NCI-H82 treated with DMSO at 0.1 percent for 48 hours (cell line): ENCODE measurements around the gene SCN1B.
"Not testable (repeated sequence)": the region's sequence is repeated elsewhere in the genome, so short reads cannot be mapped to it uniquely, and the experiment has no call there.

Experiments used
- DNase-seq: peaks from one replicate; lab custom pipeline; 2025; ENCODE audit not compliant: unreplicated experiment; lab: John Stamatoyannopoulos, UW

SCN1B gene

DNA sequence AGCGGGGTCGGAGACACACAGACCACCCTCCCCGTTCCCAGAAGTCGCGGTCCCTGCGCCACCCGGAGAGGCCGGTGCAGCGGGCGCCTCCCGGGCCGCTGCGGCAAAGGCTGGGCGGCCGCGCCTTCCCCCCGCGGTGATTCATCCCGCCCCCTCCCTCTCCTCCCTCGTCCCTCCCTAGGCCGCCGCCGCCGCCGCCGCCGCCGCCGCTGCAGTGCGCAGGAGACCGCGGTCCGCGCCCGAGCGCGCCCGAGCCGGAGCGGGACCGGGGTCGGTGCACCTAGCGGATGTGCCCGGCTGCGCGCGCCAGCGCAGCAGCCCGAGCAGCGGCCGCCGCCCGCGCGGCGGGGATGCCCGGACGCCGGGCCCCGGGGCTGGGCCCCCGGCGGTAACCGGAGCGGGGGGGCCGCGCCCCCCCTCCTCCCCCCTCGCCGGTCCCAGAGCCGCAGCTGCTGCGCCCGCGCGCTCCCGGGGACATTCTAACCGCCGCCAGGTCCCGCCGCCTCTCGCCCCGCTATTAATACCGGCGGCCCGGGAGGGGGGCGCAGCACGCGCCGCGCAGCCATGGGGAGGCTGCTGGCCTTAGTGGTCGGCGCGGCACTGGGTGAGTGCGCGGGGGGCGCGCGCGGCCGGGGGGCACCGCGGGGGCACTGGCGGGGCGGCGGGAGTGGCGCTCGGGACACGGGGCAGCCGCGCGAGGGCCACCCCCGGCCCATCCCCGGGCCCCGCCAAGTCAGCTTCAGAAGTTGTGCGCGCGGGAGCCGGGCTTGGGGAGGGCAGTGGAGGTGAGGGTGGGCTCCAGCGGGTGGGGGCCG lies at the start of gene SCN1B:
Gene SCN1B, plus strand, starts transcription at position 214 of the 815 bp plus-strand sequence. Its CDS starts 351 bp downstream, at position 565.
- DNase-seq: no peak

DNA sequence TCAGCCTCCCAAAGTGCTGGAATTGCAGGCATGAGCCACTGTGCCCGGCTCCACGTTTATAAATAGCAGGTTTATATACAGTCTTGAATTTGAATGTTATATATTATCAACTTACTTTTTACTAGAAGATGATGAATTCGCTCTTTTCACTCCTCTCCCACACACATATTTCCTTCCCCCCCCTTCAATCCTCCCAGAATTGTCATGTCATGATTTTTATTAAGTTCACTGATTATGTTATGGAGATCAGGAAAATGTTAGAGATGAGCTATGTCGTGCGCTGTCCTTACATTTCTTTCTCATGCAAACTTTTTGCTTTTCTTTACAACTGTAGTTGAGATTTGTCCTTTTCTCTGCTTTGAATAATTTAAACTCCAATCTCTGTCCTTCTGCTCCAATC lies 48.0 kb upstream of the SCN1B start:
- no peak for DNase-seq

DNA sequence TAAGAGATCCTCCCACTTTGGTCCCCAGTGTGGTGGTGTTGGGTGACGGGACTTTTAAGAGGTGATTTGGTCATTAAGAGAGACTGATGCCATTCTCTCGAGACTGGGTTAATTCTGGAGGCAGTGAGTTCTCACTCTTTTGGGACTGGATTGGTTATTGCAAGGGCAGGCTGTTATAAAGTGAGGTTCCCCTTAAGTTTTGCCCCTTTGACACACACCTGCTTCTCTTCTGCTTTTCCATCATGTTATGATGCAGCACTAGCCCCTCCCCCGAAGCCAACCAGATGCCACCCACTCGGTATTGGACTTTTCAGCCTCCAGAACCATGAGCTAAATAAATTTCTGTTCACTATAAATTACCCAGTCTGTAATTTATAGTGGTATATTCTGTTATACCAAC lies 46.5 kb upstream of the SCN1B start:
- no peak for DNase-seq

DNA sequence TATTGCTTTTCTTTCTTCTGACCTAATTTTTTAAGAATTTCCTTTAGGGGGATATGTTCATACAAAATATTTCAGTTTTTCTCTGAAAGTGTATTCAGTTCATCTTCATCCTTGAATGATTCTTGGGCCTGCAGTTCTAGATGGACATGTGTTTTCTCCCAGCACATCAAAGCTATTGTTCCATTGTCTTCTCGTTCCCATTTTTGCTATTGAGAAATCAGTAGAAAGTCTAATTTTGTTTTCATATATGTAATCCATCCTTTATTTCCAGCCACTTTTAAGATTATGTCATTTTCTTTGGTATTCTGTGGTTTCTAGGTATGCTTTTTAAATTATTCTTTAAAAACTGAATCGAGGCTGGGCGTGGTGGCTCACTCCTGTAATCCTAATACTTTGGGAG lies 46.0 kb upstream of the SCN1B start:
- DNase-seq: no peak

DNA sequence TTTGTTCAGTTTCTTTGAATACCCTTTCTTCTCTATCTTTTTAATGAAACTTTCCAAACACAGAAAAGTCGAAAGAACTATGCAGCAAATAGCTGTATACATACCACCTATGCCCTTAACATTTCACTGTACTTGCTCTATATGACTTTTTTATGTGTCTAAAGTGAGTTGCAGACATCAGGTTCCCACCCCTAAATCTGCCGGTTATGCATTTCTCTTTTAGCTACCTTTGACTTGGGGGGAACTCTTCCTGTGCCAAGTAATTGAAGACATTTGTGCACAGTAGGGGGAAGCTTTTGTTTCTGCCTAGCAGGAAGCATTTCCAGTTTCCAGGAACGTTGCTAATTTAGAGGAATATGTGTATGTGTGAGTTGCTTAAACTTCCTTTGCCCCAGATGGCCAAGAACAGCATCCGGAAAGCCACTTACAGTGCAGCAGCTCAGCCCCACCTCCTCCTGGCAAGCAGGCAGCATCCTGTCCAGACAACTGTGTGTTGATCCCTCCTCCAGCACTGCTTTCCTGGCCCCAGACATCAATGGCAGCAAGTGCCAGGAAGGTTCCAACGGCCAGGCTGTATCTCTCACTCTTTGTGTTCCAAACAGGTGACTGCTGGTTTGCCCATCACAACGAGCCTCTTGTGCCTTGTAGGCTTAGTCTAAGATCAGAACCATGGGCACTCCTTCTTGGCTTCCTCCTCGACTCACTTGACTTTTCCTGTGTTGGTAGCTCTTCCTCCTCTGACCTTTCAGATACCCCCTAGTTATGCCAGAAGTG lies 44.8 kb upstream of the SCN1B start:
- no peak for DNase-seq

DNA sequence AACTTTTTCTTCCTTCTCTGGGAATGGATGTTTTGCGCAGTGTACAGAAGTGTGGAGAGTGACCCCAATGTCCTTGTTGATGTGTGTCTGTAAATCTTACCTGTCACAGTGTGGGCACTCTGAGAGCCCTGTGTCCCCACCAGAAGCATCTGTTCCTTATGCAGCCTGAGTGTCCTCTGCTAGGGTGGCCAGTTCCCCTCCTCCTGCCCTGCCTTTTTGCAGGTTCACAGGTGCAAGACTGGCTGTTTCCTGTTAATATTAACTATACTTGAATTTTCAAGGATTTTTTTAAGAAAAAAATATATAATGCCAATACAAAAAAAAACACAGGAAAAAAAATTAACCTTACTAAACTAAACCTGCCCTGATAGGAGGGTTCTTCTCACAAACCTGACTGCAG lies 42.2 kb upstream of the SCN1B start:
- no peak for DNase-seq

DNA sequence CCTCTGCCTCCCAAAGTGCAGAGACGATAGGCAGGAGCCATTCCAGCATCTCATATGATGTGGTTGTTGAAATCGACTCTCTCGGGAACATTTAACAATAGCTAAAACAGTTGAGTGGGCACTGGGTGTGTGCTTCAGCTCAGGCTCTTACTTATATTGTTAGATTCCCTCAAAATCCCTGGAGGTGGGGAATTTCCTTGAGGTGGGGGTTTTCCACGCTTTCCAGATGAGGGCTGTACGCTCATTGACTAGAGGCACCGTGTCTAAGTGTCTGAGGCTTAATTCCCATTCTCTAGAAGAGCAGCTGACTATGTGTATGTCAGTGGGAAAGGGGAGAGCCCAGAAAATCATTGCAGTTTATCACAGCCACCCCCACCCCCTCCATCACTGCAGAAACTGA lies 41.0 kb upstream of the SCN1B start:
- no peak for DNase-seq

DNA sequence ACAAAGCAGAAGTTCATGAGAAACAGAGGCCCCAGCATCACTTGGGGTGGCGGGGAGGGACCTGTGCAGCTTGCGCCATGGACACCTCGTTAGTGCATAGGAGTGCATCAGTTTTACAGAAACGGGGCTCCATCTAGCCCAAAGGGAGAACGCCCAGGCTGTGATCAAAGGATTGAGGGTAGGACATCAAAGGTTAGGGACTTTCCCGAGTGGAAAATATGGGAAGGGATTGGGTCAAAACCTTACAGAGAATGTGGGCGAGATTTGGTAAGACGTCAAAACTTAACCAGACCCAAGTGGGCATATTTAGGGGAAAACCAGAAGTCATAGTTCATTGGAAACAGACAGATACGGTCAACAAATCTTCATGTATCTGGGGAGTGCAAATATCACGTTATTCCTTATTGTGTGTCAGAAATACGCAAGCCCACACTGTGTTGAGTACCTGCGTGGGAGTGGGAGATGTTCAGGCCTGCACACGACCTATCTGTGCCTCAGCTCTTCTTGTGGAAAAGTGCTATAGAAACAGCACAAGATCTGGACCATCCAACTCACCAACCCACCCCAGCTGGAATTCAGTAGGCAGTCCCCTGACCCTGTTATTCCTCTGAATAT lies 39.6 kb upstream of the SCN1B start:
- no peak for DNase-seq

DNA sequence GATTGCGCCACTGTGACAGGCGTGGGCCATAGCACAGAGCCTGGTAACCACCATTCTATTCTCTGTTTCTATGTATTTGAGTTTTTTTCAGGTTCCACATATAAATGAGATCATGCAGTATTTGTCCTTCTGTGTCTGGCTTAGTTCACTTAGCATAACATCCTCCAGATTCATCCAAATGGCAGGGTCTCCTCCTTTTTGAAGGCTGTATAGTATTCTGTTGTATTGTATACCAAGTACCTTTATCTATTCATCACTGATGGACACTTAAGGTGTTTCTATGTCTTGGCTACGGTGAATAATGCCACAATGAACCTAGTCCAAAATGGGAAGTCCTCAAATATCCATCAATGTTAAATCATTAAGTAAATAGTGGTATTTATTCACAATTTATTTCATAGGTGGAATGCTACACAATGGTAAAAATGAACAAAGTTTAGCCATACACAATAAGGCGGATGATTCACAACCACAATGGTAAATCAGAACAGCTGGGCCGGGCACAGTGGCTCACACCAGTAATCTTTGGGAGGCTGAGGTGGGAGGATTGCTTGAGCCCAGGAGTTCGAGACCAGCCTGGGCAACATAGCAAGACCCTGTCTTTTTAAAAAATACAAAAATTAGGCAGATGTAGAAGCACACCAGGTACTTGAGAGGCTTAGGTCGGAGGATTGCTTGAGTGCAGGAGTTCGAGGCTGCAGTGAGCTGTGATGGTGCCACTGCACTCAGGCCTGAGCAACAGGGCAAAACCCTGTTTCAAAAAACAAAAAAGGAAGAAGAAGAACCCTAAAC lies 38.5 kb upstream of the SCN1B start:
- DNase-seq: no peak

DNA sequence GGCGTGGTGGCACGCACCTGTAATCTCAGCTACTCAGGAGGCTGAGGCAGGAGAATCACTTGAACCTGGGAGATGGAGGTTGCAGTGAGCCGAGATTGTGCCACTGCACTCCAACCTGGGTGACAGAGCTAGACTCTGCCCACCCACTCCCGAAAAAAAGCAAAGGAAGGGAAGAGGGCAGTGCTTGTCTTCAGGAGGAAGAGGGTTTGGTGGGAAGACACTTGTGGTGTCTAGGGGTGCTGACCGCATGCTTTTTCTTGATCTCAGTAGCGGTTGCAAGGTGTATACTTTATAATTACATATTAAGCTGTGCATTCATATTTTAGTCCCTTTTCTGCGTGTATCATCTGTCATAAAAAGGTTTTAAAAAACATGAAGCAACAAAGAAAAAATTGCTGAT lies 37.7 kb upstream of the SCN1B start:
- not testable (repeated sequence) for DNase-seq

DNA sequence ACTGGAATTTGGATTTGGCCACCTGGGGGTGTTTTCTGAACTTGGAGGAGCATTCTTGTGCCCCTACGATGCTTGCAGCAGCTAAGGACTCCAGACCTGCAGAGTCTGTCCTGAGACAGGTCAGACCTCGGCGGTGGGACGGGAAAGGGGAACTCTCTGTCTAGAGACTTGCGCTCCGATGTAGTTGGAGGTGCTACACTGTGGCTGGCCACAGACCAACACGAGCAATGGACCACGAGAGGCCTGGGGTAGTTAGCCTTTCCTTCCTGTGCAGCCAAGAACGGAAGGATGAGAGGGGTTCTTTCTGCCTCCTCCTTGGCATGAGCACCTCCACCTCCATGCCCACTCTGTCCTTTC lies 36.0 kb upstream of the SCN1B start:
- no peak for DNase-seq

DNA sequence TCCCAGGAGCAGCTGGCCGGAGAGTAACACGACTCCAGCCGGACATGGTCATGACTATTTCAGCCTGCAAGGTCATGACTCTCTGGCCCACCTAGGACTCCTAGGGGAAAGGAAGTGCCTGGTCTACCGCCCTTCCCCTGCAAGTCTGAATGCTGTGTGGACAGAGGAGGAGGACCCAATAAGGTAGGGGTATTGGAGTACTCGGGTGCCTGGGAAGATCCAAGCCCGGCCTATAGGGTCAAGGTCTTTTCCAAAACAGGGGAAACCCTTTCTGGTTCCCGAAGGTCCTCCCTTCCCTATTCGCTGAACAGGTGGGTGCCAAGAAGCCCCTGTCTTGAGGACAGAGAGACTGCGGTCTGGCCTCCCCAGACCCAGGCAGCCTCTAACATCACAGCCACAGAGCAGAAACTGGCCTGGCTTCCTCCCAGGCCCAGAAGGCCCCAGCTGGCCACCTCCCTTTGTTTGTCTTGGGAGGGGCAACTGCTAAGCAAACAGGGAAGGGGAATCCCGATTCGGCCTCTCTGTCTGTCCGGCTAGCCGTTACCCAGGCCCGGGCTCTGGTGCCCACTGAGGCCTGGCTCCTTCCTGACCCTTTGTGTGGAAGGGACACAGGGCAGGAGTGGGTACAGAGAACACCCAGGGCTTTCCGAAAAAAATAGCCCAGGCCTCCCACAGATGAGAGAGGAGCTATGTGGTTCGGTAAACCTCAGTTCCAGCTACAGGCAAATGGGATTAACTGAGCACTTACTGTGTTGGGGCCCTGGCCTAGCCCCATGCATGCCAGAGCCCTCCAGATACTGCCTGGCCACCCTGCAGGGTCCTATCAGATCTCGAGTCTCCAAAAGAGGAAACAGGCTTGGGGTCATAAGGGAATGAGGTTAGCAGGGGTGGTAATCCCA lies 35.4 kb upstream of the SCN1B start:
- no peak for DNase-seq

DNA sequence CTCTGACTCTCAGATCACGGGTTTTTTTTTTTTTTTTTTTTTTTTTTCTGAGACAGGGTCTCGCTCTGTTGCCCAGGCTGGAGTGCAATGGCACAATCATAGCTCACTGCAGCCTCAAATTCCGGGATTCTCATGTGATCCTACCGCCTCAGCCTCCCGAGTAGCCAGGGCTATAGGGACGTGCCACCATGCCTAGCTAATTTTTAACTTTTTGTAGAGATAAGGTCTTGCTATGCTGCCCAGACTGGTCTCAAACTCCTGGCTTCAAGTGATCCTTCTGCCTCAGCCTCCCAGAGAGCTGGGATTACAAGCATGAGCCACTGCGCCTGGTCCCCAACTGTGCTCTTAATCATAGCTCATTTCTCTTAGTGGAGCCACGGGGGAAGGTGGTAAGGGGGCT lies 34.7 kb upstream of the SCN1B start:
- no peak for DNase-seq

DNA sequence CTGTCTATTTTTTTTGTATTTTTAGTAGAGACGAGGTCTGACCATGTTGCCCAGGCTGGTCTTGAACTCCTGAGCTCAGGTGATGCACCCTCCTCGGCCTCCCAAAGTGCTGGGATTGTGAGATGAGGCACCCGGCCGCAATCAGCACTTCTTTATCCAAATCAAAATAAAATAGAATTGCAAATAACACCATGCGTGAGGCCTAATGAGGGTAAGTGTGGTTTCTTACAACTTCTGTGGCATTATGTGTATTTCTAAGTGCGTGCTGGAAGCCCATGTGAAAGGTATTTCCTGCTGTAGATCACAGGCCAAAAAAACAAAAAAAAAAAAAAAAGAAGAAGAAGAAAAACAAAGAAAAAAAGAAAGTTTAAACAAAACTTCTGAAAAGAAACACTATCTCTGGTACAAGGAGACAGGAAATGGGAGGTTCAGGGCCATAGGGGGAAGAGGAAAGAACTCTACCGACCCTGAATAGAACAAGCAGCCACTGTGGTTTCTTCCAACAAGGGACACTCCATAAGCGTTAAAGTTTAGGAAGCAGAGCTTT lies 33.1 kb upstream of the SCN1B start:
- DNase-seq: no peak

DNA sequence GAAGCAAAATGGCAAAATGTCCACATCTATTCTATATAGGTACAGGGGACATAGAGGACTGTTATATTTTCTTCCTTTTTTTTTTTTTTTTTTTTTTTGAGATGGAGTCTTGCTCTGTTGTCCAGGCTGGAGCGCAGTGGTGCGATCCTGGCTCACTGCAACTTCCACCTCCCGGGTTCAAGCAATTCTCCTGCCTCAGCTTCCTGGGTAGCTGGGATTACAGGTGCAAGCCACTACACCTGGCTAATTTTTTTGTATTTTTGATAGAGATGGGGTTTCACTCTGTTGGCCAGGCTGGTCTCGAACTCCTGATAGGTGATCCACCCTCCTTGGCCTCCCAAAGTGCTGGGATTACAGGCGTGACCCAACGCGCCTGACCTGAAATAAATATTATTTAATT lies 32.0 kb upstream of the SCN1B start:
- not testable (repeated sequence) for DNase-seq

DNA sequence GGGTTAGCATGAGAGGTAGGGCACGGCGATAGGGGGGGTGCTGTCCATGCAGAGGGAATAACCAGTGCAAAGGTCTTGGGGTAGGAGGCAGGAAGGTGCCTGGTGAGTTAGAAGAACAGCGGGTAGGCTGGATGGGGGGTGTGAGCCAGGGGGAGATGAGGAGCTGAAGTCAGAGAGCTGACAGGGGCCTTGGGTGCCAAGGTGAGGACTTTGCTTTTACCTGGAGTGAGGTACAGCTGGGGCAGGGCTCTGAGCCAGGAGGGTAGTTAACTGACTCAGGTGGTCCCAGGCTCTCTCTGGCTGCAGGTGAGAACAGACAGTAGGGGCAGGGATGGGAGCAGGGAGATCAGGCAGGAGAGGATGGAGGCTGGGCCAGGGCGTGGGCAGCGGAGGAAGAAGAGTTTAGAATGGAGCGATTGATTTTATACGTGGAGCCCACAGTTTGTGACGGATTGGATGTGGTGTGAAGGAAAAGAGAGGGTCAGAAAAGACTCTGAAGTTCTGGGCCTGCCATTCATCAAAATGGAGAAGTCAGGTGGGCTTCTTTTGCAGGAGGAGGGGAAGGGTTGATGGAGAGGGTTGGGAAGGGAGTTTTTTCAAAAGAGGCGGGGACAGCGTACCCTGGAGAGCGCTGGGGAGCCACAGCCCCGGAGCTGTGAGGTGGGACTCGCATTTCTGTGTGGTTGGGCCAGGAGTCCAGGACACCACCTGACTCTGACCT lies 31.3 kb upstream of the SCN1B start:
- DNase-seq: no peak

DNA sequence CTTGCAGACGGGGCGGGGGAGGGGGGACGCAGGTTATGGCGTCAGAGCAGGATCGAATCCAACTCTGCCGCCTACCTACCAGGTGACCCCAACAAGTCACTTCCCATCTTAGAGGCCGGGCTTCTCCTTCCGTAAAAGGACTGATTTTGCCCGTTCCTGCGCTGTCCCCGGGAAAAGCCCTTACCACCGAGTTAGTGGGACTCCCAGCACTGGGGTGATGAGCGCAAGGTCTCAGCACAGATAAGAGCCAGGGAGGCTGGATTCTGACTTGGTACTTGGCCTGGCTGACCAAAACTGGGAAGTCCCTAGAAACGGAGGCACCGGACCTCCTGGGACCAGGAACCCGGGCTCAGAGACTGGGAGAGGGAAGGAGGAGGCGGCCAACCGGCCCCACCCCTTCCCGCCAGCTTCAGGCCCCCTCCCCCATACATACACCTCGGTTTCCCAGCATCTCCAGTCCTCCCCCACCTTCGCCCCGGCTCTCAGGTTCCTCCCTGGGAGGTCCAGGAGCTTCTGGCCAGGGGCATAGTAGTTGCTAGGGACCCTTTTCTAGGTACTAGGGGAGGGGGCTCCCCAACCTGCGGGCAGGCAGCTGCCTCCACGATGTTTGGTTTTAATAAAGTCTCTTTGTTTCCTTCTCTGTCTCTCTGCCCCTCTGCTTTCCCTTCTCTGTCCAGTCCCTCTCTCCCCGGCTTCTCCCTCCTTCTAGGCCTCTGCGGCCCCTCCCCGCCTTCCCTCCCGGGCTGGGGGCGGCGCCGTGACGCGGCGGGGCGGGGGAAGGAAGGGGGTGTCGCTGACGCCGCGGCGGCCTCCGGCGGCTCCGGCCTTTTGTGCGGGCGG lies 30.6 kb upstream of the SCN1B start, which contains the start of gene GRAMD1A:
Gene GRAMD1A, plus strand, starts transcription at position 826 of the 840 bp plus-strand sequence. CDS start 156 bp downstream, outside the sequence.
- DNase-seq: peak; percentile 83

DNA sequence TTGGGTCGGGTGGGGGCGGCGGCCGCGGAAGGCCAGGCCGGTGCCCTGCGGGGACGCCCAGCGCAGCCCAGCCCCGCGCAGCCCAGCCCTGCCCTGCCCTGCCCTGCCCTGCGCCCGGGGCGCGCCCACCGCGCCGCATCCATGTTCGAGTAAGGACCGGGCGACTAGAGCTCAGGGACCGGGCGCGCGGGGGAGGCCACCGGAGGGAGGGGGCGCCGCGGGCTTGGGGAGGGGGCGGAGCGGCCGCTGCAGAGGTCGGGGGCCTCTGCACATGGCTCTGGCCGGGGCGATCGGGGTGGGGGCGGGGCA lies 30.0 kb upstream of the SCN1B start:
- DNase-seq: no peak
